PFSK-1 (cell line): ENCODE results near the gene AZI2.

ENCODE experiments used
- POLR2AphosphoS5 ChIP-seq: IDR thresholded peaks from 2 replicates; pipeline ENCODE4 v1.6.1; 2012; ENCODE audit warnings: low read depth, mild to moderate bottlenecking, control low read depth, low read length, moderate library complexity
- SIN3A ChIP-seq: IDR thresholded peaks from 2 replicates; pipeline ENCODE4 v1.6.1; 2012; ENCODE audit warnings: mild to moderate bottlenecking, low read length, moderate library complexity, borderline replicate concordance; ENCODE audit not compliant: insufficient read depth
- TAF1 ChIP-seq: IDR thresholded peaks from 2 replicates; pipeline ENCODE4 v1.6.1; 2012; ENCODE audit warnings: low read length, control low read depth, borderline replicate concordance; ENCODE audit not compliant: insufficient read depth
- TF ChIP-seq, protein P1 (sequence below), 2 experiments: IDR thresholded peaks; 2 replicates each; pipeline versions ENCODE4 v1.6.1 to v1.8.0; 2011 to 2012; ENCODE audit warnings: low read depth in 2 of 2, low read length in 2 of 2, control low read depth in 1 of 2, inconsistent platforms in 1 of 2, mild to moderate bottlenecking in 1 of 2, moderate library complexity in 1 of 2; ENCODE audit not compliant: insufficient read depth in 1 of 2

DNA sequence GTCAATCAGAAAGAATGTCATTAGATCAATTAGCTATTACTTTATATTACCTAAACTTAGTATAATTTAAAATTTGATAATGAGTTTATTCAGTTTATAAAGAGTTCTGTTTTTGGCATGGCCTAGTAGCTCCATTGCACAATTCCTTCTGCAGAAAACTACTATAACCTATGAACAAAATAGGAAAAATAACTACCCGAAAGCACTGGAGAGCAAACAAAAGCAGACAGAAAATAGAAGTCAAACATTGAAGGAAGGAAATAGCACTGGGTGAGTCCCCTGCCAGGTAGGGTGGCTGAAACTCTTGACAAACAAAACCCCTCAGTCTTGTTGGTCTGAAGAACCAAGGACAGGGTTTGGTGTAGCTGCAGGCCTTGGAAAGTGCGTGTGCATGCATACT is 69.7 kb downstream of the AZI2 start:
- no peak for TF ChIP-seq SIN3A
- TF ChIP-seq TAF1: no peak
- TF ChIP-seq POLR2AphosphoS5: no peak
- TF ChIP-seq, protein P1, sequence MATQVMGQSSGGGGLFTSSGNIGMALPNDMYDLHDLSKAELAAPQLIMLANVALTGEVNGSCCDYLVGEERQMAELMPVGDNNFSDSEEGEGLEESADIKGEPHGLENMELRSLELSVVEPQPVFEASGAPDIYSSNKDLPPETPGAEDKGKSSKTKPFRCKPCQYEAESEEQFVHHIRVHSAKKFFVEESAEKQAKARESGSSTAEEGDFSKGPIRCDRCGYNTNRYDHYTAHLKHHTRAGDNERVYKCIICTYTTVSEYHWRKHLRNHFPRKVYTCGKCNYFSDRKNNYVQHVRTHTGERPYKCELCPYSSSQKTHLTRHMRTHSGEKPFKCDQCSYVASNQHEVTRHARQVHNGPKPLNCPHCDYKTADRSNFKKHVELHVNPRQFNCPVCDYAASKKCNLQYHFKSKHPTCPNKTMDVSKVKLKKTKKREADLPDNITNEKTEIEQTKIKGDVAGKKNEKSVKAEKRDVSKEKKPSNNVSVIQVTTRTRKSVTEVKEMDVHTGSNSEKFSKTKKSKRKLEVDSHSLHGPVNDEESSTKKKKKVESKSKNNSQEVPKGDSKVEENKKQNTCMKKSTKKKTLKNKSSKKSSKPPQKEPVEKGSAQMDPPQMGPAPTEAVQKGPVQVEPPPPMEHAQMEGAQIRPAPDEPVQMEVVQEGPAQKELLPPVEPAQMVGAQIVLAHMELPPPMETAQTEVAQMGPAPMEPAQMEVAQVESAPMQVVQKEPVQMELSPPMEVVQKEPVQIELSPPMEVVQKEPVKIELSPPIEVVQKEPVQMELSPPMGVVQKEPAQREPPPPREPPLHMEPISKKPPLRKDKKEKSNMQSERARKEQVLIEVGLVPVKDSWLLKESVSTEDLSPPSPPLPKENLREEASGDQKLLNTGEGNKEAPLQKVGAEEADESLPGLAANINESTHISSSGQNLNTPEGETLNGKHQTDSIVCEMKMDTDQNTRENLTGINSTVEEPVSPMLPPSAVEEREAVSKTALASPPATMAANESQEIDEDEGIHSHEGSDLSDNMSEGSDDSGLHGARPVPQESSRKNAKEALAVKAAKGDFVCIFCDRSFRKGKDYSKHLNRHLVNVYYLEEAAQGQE (IDR thresholded peaks at IDR 0.05; ENCODE audit: insufficient read depth in 1 of 2, low read depth in 2 of 2, low read length in 2 of 2): no peak
